Gastroesophageal sphincter (tissue), 4 donors: ENCODE results near the gene SLC25A21. TPM values are rescaled to one million over a fixed set of nuclear protein-coding genes. Genes with fewer than 3 reads are reported as not detected.
"Not testable (repeated sequence)": the region's sequence is repeated elsewhere in the genome, so short reads cannot be mapped to it uniquely, and the experiment has no call there.

ENCODE experiments used
- ATAC-seq: fragments of 150-250 bp; one replicate; pipeline ENCODE4 v1.9.1; 2016; ENCODE audit warnings: mild to moderate bottlenecking, moderate library complexity
- H3K27ac ChIP-seq, 4 donors: fragments of 200-600 bp; sonication (generic) in 3 of 4; 1 replicate in 3 of 4; 2 replicates in 1 of 4; pipeline ENCODE4 v1.5.1; 2016 to 2019
- H3K27me3 ChIP-seq: fragments of 200-600 bp; sonication (generic); one replicate; pipeline ENCODE4 v1.5.1; 2019
- H3K36me3 ChIP-seq, 2 donors: fragments of 200-600 bp; sonication (generic); one replicate each; pipeline ENCODE4 v1.5.1; 2019; ENCODE audit warnings: control low read depth in 1 of 2
- H3K4me1 ChIP-seq, 3 donors: fragments of 200-600 bp; sonication (generic); 1 replicate in 2 of 3; 2 replicates in 1 of 3; pipeline ENCODE4 v1.5.1; 2016 to 2019; ENCODE audit warnings: control low read depth in 2 of 3
- H3K4me3 ChIP-seq, 2 donors: fragments of 200-600 bp; sonication (generic); one replicate each; pipeline ENCODE4 v1.5.1; 2019; ENCODE audit warnings: mild to moderate bottlenecking in 1 of 2, moderate library complexity in 1 of 2
- H3K9me3 ChIP-seq, 3 donors: fragments of 200-600 bp; sonication (generic); one replicate each; pipeline ENCODE4 v1.5.1; 2017 to 2019; ENCODE audit warnings: control low read depth in 2 of 3
- EP300 ChIP-seq: sonication (generic); formaldehyde crosslinking; IDR thresholded peaks from one replicate; pipeline ENCODE4 v1.6.1; 2017; ENCODE audit warnings: antibody characterized with exemption, mild to moderate bottlenecking
- POLR2A ChIP-seq, 2 donors: fragments of 450-650 bp; IDR thresholded peaks; one replicate each; pipeline ENCODE4 v1.6.1; 2017; ENCODE audit warnings: antibody characterized with exemption in 2 of 2, mild to moderate bottlenecking in 2 of 2, moderate library complexity in 1 of 2
- POLR2AphosphoS5 ChIP-seq: sonication (generic); formaldehyde crosslinking; IDR thresholded peaks from one replicate; pipeline ENCODE4 v1.6.1; 2017; ENCODE audit warnings: antibody characterized with exemption
- WGBS, 2 donors: methylation state at CpG; one replicate each; pipeline ENCODE4 v1.1.5; 2018; ENCODE audit warnings: low coverage in 1 of 2; 5-methylcytosine and 5-hydroxymethylcytosine counted together
- total RNA-seq, 4 donors: library from RNA; depleted of rRNA; stranded (reverse); fragments of >200 nt; gene quantifications; one replicate each; pipeline ENCODE4 v1.1.0, GENCODE V29; 2016
- TF ChIP-seq, protein P1 (sequence below), 4 experiments: fragments of 200-600 bp in 2 of 4; fragments of 450-650 bp in 2 of 4; sonication (generic) in 1 of 4; IDR thresholded peaks; one replicate each; pipeline ENCODE4 v1.5.1; 2017 to 2019; ENCODE audit warnings: antibody characterized with exemption in 4 of 4, mild to moderate bottlenecking in 2 of 4, moderate library complexity in 2 of 4

Gene SLC25A21
- total RNA-seq, 4 donors from 2014 or later, result 0.40 to 1.5 (median 1.3) TPM

DNA sequence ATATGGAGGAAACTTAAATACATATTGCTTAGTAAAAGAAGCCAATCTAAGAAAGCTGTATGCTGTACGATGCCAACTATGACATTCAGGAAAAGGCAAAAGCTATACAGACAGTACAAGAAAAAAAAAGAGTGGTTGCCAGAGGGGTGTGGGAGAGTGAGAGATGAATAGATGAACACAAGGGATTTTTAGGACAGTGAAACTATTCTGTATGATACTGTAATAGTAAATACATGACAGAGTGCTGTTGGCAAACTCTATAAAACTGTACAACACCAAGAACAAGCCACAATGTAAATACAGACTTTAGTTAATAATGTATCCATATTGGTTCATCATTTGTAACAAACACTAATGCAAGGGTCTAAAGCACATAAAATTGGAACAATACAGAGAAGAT is 14.5 kb upstream of the SLC25A21 start:
- Histone ChIP-seq H3K27me3 (no peaks in the 10 kb centered on the region), H3K4me1 (no peaks in the 10 kb centered on the region), H3K9me3 (no peaks in the 10 kb centered on the region), H3K27ac (no peak overlapping the region), H3K36me3 (no peaks in the 10 kb centered on the region), H3K4me3 (no peak overlapping the region)
- WGBS, 2 donors, result 73 to 83% methylated on average over 1 of the region's 1 CpG
- ATAC-seq, result no peak
- no peak for TF ChIP-seq POLR2A (IDR thresholded peaks at IDR 0.05)
- no peak for TF ChIP-seq EP300

DNA sequence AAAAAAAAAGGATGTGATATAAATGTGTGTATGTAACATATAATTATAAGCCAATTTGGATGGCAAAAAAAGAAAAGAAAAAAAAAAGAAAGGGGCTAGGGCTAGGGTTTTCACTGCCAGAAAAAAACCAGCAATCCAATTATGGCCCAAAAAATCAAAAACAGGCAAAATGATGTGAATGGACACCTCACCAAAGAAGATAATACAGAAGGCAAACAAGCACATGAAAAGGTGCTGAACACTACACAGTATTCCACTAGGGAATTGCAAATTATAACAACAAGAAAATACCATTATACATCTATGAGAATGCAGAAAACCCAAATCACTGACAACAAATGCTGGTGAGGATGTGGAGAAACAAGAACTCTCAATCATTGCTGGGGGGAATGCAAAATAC is 13.3 kb upstream of the SLC25A21 start:
- no peak overlapping the region for H3K4me3 ChIP-seq
- no peaks in the 10 kb centered on the region for H3K27me3 ChIP-seq
- no peak overlapping the region for H3K27ac ChIP-seq
- no peaks in the 10 kb centered on the region for H3K9me3 ChIP-seq
- ATAC-seq, result no peak
- no peaks in the 10 kb centered on the region for H3K36me3 ChIP-seq
- H3K4me1 ChIP-seq, result no peaks in the 10 kb centered on the region
- no peak for TF ChIP-seq POLR2AphosphoS5
- TF ChIP-seq, protein P1, sequence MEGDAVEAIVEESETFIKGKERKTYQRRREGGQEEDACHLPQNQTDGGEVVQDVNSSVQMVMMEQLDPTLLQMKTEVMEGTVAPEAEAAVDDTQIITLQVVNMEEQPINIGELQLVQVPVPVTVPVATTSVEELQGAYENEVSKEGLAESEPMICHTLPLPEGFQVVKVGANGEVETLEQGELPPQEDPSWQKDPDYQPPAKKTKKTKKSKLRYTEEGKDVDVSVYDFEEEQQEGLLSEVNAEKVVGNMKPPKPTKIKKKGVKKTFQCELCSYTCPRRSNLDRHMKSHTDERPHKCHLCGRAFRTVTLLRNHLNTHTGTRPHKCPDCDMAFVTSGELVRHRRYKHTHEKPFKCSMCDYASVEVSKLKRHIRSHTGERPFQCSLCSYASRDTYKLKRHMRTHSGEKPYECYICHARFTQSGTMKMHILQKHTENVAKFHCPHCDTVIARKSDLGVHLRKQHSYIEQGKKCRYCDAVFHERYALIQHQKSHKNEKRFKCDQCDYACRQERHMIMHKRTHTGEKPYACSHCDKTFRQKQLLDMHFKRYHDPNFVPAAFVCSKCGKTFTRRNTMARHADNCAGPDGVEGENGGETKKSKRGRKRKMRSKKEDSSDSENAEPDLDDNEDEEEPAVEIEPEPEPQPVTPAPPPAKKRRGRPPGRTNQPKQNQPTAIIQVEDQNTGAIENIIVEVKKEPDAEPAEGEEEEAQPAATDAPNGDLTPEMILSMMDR (IDR thresholded peaks at IDR 0.05), result no peak
- TF ChIP-seq POLR2A (IDR thresholded peaks at IDR 0.05), result no peak
- no peak for TF ChIP-seq EP300

DNA sequence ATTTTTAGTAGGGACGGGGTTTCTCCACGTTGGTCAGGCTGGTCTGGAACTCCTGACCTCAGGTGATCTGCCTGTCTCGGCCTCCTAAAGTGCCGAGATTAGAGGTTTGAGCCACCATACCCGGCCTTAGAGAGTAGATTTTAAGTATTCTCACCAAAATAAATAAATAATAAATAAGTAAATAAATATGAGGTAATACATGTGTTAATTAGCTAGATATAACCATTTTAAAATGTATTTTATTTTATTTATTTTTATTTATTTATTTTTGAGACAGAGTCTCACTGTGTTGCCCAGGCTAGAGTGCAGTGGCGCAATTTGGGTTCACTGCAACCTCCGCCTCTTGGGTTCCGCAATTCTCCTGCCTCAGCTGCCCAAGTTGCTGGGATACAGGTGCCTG is 12.1 kb upstream of the SLC25A21 start:
- ATAC-seq, H3K4me1 ChIP-seq, H3K36me3 ChIP-seq, H3K27me3 ChIP-seq, H3K9me3 ChIP-seq, H3K4me3 ChIP-seq, H3K27ac ChIP-seq: not testable (repeated sequence)
- WGBS, 2 donors, result 82 to 88% methylated on average over 4 to 7 of the region's 8 CpGs

DNA sequence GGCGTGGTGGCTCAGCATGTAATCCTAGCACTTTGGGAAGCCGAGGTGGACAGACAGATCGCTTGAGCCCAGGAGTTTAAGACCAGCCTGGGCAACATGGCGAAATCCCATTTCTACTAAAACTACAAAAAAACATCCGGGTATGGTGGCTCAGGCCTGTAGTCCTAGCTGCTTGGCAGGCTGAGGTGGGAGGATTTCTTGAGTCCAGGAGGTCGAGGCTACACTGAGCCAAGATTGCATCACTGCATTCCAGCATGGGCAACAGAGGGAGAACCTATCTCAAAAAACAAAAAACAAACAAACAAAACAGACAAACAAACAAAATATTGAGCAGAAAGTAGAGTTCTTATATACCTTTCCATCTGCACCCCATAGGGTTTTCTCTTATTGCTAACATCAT is 9.0 kb upstream of the SLC25A21 start:
- 68 to 88% methylated on average over 2 to 4 of the region's 6 CpGs for WGBS, 2 donors
- no peaks in the 10 kb centered on the region for H3K27me3 ChIP-seq
- H3K36me3 ChIP-seq, result no peaks in the 10 kb centered on the region
- no peaks in the 10 kb centered on the region for H3K4me1 ChIP-seq
- H3K27ac ChIP-seq, result no peak overlapping the region
- TF ChIP-seq POLR2A (IDR thresholded peaks at IDR 0.05), result no peak
- no peak for TF ChIP-seq POLR2AphosphoS5
- TF ChIP-seq EP300, result no peak
- TF ChIP-seq, protein P1 (IDR thresholded peaks at IDR 0.05), result no peak
- H3K9me3 ChIP-seq, result no peaks in the 10 kb centered on the region
- H3K4me3 ChIP-seq, result no peak overlapping the region
- no peak for ATAC-seq

DNA sequence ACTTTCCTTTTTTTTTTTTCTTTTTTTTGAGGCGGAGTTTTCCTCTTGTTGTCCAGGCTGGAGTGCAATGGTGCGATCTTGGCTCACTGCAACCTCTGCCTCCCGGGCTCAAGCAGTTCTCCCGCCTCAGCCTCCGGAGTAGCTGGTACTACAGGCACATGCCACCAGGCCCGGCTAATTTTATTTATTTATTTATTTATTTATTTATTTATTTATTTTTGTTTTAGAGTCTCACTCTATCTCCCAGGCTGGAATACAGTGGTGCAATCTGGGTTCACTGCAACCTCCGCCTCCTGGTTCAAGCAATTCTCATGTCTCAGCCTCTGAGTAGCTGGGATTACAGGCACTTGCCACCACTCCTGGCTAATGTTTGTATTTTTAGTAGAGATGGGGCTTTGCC is 8.5 kb upstream of the SLC25A21 start:
- 93% methylated on average over 3 to 7 of the region's 7 CpGs for WGBS, 2 donors
- H3K4me1 ChIP-seq, result not testable (repeated sequence)

DNA sequence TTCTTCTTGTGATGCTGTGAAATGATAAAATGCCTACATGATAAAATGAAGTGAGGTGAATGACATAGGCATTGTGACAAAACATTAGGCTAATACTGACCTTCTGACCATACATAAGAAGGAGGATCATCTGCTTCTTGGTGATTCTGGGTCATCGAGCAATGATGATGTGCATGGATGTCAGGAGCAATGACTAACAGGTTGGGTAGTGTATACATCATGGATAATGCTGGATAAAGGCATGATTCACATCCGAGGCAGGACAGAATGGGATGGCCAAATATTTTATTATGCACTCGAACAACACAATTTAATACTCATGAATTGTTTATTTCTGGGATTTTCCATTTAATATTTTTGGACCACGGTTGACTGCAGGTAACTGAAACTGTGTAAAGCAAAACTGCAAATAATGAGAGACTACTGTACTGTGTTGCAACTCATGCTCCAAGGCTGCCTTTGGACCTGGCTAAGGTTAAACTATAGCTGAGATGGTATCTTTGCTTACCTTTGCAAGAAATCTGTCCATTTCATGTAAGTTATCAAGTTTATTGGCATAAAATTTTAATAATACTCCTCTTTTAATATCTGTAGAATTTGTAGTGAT is 7.6 kb upstream of the SLC25A21 start:
- WGBS, 2 donors, result 85 to 88% methylated on average over 4 of the region's 4 CpGs
- no peak for ATAC-seq
- TF ChIP-seq POLR2A (IDR thresholded peaks at IDR 0.05) (no peak), EP300 (no peak), POLR2AphosphoS5 (no peak)
- TF ChIP-seq, protein P1 (IDR thresholded peaks at IDR 0.05), result no peak

More for the DNA sequence above, 8.5 kb upstream of the SLC25A21 start:
- not testable (repeated sequence) for ATAC-seq, H3K9me3 ChIP-seq, H3K36me3 ChIP-seq, H3K27me3 ChIP-seq, H3K4me3 ChIP-seq, H3K27ac ChIP-seq

More for the DNA sequence above, 7.6 kb upstream of the SLC25A21 start:
- H3K27me3 ChIP-seq, result no peaks in the 10 kb centered on the region
- H3K9me3 ChIP-seq, result no peaks in the 10 kb centered on the region
- no peak overlapping the region for H3K27ac ChIP-seq
- H3K4me3 ChIP-seq, result no peak overlapping the region
- no peaks in the 10 kb centered on the region for H3K4me1 ChIP-seq
- H3K36me3 ChIP-seq, result no peaks in the 10 kb centered on the region
